GM18519 (cell line): ENCODE results near the gene NQO2.
"Not testable (repeated sequence)": the region's sequence is repeated elsewhere in the genome, so short reads cannot be mapped to it uniquely, and the experiment has no call there.

Experiments
- ATAC-seq: cut with Tn5 transposase; IDR thresholded peaks from one replicate; pipeline ENCODE4 v1.9.1; 2021; ENCODE audit warnings: mild to moderate bottlenecking, moderate library complexity; ENCODE audit not compliant: unreplicated experiment, low FRiP score

NQO2 gene

GRCh38 chr6:2969549-2969948, 30.1 kb upstream of the NQO2 start:
- ATAC-seq: no peak

GRCh38 chr6:2970034-2970685, 29.5 kb upstream of the NQO2 start:
- ATAC-seq: no peak

GRCh38 chr6:2970753-2971419, 28.8 kb upstream of the NQO2 start:
- no peak for ATAC-seq

GRCh38 chr6:2971420-2972218, 28.1 kb upstream of the NQO2 start, which contains the start of gene SERPINB6:
SERPINB6 (minus strand) TSS chr6:2971567; CDS start chr6:2959332, 12,235 bp downstream.
- ATAC-seq: no peak

GRCh38 chr6:2972219-2972487, 27.5 kb upstream of the NQO2 start:
- ATAC-seq: not testable (repeated sequence)

GRCh38 chr6:2972685-2973084, 27.0 kb upstream of the NQO2 start:
- not testable (repeated sequence) for ATAC-seq

GRCh38 chr6:2973180-2973579, 26.5 kb upstream of the NQO2 start:
- not testable (repeated sequence) for ATAC-seq

- no peak for ATAC-seq
Measured at GRCh38 chr6:2973676-2974075, 26.0 kb upstream of the NQO2 start.

- ATAC-seq: no peak
Measured at GRCh38 chr6:2976060-2976459, 23.6 kb upstream of the NQO2 start.

GRCh38 chr6:2976571-2977085, 23.1 kb upstream of the NQO2 start:
- ATAC-seq: no peak

- no peak for ATAC-seq
Measured at GRCh38 chr6:2977290-2977689, 22.4 kb upstream of the NQO2 start.

GRCh38 chr6:2977799-2978590, 21.7 kb upstream of the NQO2 start:
- no peak for ATAC-seq

- no peak for ATAC-seq
Measured at GRCh38 chr6:2978923-2979322, 20.8 kb upstream of the NQO2 start.

- ATAC-seq: no peak
Measured at GRCh38 chr6:2979819-2980464, 19.8 kb upstream of the NQO2 start.

- ATAC-seq: no peak
Measured at GRCh38 chr6:2980465-2980855, 19.2 kb upstream of the NQO2 start.

- no peak for ATAC-seq
Measured at GRCh38 chr6:2982426-2983117, 17.1 kb upstream of the NQO2 start.

GRCh38 chr6:2984738-2985406, 14.8 kb upstream of the NQO2 start:
- no peak for ATAC-seq

- no peak for ATAC-seq
Measured at GRCh38 chr6:2986722-2987221, 12.9 kb upstream of the NQO2 start.

- no peak for ATAC-seq
Measured at GRCh38 chr6:2988094-2988425, 11.6 kb upstream of the NQO2 start.
